HepG2 (cell line): ENCODE data around the gene MEF2D. TPM values are rescaled to one million over a fixed set of nuclear protein-coding genes. Genes with fewer than 3 reads are reported as not detected.

Experiments used
- ATF7-NPFF ChIP-seq: sonication (generic); formaldehyde crosslinking; IDR thresholded peaks from 2 replicates; pipeline ENCODE4 v1.8.1; 2023; ENCODE audit warnings: mild to moderate bottlenecking, low read depth, missing genetic modification reagents, moderate library complexity
- GFI1 ChIP-seq: sonication (generic); formaldehyde crosslinking; IDR thresholded peaks from 2 replicates; pipeline ENCODE4 v1.5.0; 2020; ENCODE audit warnings: missing genetic modification reagents, mild to moderate bottlenecking, borderline replicate concordance
- IKZF4 ChIP-seq: sonication (generic); formaldehyde crosslinking; IDR thresholded peaks from 2 replicates; pipeline ENCODE4 v1.5.1; 2020; ENCODE audit warnings: borderline replicate concordance, mild to moderate bottlenecking, low read depth, missing genetic modification reagents; ENCODE audit errors: not compliant biosample characterization
- KLF16 ChIP-seq, 2 experiments: sonication (generic) in 1 of 2; formaldehyde crosslinking in 1 of 2; IDR thresholded peaks; 2 replicates each; pipeline versions ENCODE4 v1.6.1 to v1.8.0; 2016 to 2023; ENCODE audit warnings: missing genetic modification reagents in 2 of 2, missing compliant biosample characterization in 1 of 2
- MXI1 ChIP-seq: IDR thresholded peaks from 3 replicates; pipeline ENCODE4 v1.6.1; 2012; ENCODE audit warnings: low read depth, low read length, inconsistent platforms, borderline replicate concordance
- NAIF1 ChIP-seq: sonication (generic); formaldehyde crosslinking; IDR thresholded peaks from 2 replicates; pipeline ENCODE4 v1.5.0; 2020; ENCODE audit warnings: mild to moderate bottlenecking, missing genetic modification reagents, borderline replicate concordance
- NFE2L1 ChIP-seq: sonication (generic); formaldehyde crosslinking; IDR thresholded peaks from 2 replicates; pipeline ENCODE4 v1.4.0; 2020; ENCODE audit warnings: missing genetic modification reagents, mild to moderate bottlenecking, borderline replicate concordance
- REXO4 ChIP-seq: sonication (generic); formaldehyde crosslinking; IDR thresholded peaks from 2 replicates; pipeline ENCODE4 v1.8.0; 2022; ENCODE audit warnings: missing genetic modification reagents, mild to moderate bottlenecking, borderline replicate concordance
- RFXANK ChIP-seq: IDR thresholded peaks from 2 replicates; pipeline ENCODE4 v1.6.1; 2016
- TAF1 ChIP-seq: sonication (generic); formaldehyde crosslinking; IDR thresholded peaks from 2 replicates; pipeline ENCODE4 v1.4.0; 2020; ENCODE audit warnings: missing genetic modification reagents
- ZFP1 ChIP-seq: IDR thresholded peaks from 2 replicates; pipeline ENCODE4 v1.6.1; 2016
- ZKSCAN1 ChIP-seq: fragments of 150-350 bp; IDR thresholded peaks from 2 replicates; pipeline ENCODE4 v1.6.1; 2014; ENCODE audit warnings: low read length
- ZNF263 ChIP-seq: sonication (generic); formaldehyde crosslinking; IDR thresholded peaks from 2 replicates; pipeline ENCODE4 v1.4.0; 2020; ENCODE audit warnings: missing genetic modification reagents
- ZNF430 ChIP-seq: sonication (generic); formaldehyde crosslinking; IDR thresholded peaks from 2 replicates; pipeline ENCODE4 v1.9.0; 2021; ENCODE audit warnings: mild to moderate bottlenecking, missing genetic modification reagents
- ZNF652 ChIP-seq: IDR thresholded peaks from 2 replicates; pipeline ENCODE4 v1.6.1; 2016; ENCODE audit warnings: low read depth, borderline replicate concordance
- ZNF678 ChIP-seq: sonication (generic); formaldehyde crosslinking; IDR thresholded peaks from 2 replicates; pipeline ENCODE4 v1.4.0; 2020; ENCODE audit warnings: mild to moderate bottlenecking, missing genetic modification reagents
- ZNF772 ChIP-seq: sonication (generic); formaldehyde crosslinking; IDR thresholded peaks from 2 replicates; pipeline ENCODE4 v1.5.0; 2020; ENCODE audit warnings: mild to moderate bottlenecking, missing genetic modification reagents
- ZSCAN31 ChIP-seq: sonication (generic); formaldehyde crosslinking; IDR thresholded peaks from 2 replicates; pipeline ENCODE4 v1.5.0; 2020; ENCODE audit warnings: low read depth, mild to moderate bottlenecking, missing genetic modification reagents
- polyA plus RNA-seq, 8 experiments: library from polyadenylated mRNA; depleted of rRNA in 3 of 8; stranded (reverse) in 7 of 8; unstranded in 1 of 8; fragments of >200 nt; fragmentation: Illumina TruSeq in 4 of 8; extraction: Trizol in 4 of 8; gene quantifications; 2 replicates each; pipeline versions ENCODE4 v1.2.1 to v1.2.3, GENCODE V29; 2011 to 2016; ENCODE audit warnings: low read depth in 4 of 8, missing spikeins in 1 of 8, mixed read lengths in 1 of 8; ENCODE audit not compliant: insufficient read depth in 1 of 8
- total RNA-seq, 5 experiments: library from RNA; depleted of rRNA; stranded (reverse); fragments of >200 nt; fragmentation: Illumina TruSeq; extraction: Trizol; gene quantifications; 2 replicates each; pipeline ENCODE4 v1.2.3, GENCODE V29; 2016; ENCODE audit warnings: low read depth in 1 of 5
- TF ChIP-seq, protein P1 (sequence below): sonication (generic); formaldehyde crosslinking; IDR thresholded peaks from 2 replicates; pipeline ENCODE4 v1.4.0; 2020; ENCODE audit warnings: mild to moderate bottlenecking, missing genetic modification reagents
- TF ChIP-seq, protein P2 (sequence below): sonication (generic); formaldehyde crosslinking; IDR thresholded peaks from 2 replicates; pipeline ENCODE4 v1.4.0; 2020; ENCODE audit warnings: missing genetic modification reagents, low read depth, mild to moderate bottlenecking, borderline replicate concordance
- TF ChIP-seq, protein P3 (sequence below): sonication (generic); formaldehyde crosslinking; conservative IDR thresholded peaks from 2 replicates; pipeline ENCODE4 v1.8.0; 2022; ENCODE audit warnings: low read depth, missing genetic modification reagents
- TF ChIP-seq, protein P4 (sequence below): conservative IDR thresholded peaks from 2 replicates; pipeline ENCODE4 v1.6.1; 2018; ENCODE audit warnings: missing genetic modification reagents
- TF ChIP-seq, protein P5 (sequence below): sonication (generic); formaldehyde crosslinking; IDR thresholded peaks from 2 replicates; pipeline ENCODE4 v1.4.0; 2020; ENCODE audit warnings: missing genetic modification reagents
- TF ChIP-seq, protein P6 (sequence below): sonication (generic); formaldehyde crosslinking; IDR thresholded peaks from 2 replicates; pipeline ENCODE4 v1.4.0; 2020; ENCODE audit warnings: missing genetic modification reagents

MEF2D gene
- total and polyA plus RNA-seq, 2 of the 13 experiments (the other 11 are each of a cell fraction or from before 2014, with no cell fraction given): 1.6 to 3.9 TPM

DNA sequence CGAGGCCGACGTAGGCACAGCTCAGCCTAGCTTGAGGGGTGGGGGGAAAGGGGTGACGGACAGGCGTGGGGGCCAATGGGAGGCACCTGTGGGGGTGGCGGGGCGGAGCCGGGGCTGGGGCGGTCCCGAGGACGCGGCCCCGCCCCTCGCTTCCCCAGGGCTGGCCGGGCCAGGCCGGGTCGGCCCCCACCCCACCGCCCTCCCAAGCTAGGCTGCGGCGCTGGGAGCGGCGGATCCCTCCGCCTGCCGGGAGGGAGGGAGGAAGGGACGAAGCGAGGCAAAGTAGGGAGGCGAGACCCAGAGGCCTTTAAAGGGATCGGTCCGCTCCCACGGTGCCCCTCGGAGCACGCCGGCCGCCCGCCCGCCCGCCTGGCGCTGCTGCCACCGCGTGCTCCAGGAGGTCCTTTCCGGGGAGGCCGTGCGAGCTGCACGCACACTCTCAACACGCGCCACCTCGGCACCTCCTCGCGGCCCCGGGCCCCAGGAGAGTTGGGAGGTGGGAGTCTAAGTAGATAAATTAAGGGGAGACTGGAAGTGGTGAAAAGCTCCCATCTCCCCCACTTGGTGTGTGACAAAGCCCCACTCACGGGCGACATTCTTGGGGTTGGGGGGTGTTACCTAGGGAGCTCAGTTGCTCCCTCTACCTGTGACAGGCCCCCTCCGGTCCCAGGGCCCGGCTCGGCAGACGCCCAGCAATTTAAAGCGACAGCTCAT, 375 bp upstream of the MEF2D start (continued):
- TF ChIP-seq GFI1 (peak; percentile 43; the same call in 1 of the 2 replicates), ZNF263 (no peak), ATF7-NPFF (CRISPR knock-in tag) (peak; percentile 84), ZNF772 (peak; percentile 51), ZKSCAN1 (no peak), RFXANK (no peak), ZSCAN31 (CRISPR knock-in tag) (peak; percentile 44; the same call in 1 of the 2 replicates), ZFP1 (no peak), NAIF1 (CRISPR knock-in tag) (peak; percentile 52; the same call in 1 of the 2 replicates), NFE2L1 (CRISPR knock-in tag) (no peak), REXO4 (CRISPR knock-in tag) (0 out of 2 replicates have a peak, but pooled peaks have one; percentile 28), IKZF4 (CRISPR knock-in tag) (no peak), ZNF652 (CRISPR knock-in tag) (no peak), ZNF678 (CRISPR knock-in tag) (no peak), ZNF430 (CRISPR knock-in tag) (0 out of 2 replicates have a peak, but pooled peaks have one; percentile 25), TAF1 (CRISPR knock-in tag) (peak; percentile 80), MXI1 (peak; percentile 49; the same call in 1 of the 3 replicates), KLF16 (CRISPR knock-in tag; IDR thresholded peaks at IDR 0.05) (peak in 1 of 2 experiments; percentile 46; a peak in 2 of 4 replicates)
- TF ChIP-seq, protein P1, sequence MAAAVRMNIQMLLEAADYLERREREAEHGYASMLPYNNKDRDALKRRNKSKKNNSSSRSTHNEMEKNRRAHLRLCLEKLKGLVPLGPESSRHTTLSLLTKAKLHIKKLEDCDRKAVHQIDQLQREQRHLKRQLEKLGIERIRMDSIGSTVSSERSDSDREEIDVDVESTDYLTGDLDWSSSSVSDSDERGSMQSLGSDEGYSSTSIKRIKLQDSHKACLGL (CRISPR knock-in tag): peak; percentile 51; the same call in 1 of the 2 replicates
- TF ChIP-seq, protein P2, sequence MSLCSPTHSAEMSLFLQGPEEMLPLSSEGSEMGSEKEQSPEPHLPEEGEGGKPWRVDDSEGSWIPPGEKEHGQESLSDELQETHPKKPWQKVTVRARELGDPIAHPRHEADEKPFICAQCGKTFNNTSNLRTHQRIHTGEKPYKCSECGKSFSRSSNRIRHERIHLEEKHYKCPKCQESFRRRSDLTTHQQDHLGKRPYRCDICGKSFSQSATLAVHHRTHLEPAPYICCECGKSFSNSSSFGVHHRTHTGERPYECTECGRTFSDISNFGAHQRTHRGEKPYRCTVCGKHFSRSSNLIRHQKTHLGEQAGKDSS: peak; percentile 58; the same call in 1 of the 2 replicates
- TF ChIP-seq, protein P3, sequence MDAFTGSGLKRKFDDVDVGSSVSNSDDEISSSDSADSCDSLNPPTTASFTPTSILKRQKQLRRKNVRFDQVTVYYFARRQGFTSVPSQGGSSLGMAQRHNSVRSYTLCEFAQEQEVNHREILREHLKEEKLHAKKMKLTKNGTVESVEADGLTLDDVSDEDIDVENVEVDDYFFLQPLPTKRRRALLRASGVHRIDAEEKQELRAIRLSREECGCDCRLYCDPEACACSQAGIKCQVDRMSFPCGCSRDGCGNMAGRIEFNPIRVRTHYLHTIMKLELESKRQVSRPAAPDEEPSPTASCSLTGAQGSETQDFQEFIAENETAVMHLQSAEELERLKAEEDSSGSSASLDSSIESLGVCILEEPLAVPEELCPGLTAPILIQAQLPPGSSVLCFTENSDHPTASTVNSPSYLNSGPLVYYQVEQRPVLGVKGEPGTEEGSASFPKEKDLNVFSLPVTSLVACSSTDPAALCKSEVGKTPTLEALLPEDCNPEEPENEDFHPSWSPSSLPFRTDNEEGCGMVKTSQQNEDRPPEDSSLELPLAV (CRISPR knock-in tag): 0 out of 2 replicates have a peak, but pooled peaks have one; percentile 75
- TF ChIP-seq, protein P4, sequence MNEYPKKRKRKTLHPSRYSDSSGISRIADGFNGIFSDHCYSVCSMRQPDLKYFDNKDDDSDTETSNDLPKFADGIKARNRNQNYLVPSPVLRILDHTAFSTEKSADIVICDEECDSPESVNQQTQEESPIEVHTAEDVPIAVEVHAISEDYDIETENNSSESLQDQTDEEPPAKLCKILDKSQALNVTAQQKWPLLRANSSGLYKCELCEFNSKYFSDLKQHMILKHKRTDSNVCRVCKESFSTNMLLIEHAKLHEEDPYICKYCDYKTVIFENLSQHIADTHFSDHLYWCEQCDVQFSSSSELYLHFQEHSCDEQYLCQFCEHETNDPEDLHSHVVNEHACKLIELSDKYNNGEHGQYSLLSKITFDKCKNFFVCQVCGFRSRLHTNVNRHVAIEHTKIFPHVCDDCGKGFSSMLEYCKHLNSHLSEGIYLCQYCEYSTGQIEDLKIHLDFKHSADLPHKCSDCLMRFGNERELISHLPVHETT (CRISPR knock-in tag): 0 out of 2 replicates have a peak, but pooled peaks have one; percentile 20
- TF ChIP-seq, protein P5, sequence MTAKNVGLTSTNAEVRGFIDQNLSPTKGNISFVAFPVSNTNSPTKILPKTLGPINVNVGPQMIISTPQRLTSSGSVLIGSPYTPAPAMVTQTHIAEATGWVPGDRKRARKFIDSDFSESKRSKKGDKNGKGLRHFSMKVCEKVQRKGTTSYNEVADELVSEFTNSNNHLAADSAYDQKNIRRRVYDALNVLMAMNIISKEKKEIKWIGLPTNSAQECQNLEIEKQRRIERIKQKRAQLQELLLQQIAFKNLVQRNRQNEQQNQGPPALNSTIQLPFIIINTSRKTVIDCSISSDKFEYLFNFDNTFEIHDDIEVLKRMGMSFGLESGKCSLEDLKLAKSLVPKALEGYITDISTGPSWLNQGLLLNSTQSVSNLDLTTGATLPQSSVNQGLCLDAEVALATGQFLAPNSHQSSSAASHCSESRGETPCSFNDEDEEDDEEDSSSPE (CRISPR knock-in tag): 0 out of 2 replicates have a peak, but pooled peaks have one; percentile 45
- TF ChIP-seq, protein P6, sequence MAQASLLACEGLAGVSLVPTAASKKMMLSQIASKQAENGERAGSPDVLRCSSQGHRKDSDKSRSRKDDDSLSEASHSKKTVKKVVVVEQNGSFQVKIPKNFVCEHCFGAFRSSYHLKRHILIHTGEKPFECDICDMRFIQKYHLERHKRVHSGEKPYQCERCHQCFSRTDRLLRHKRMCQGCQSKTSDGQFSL: peak; percentile 63; the same call in 1 of the 2 replicates
